Liver (tissue), 9 donors: Measurements from ENCODE around the gene POLR3A. TPM values are rescaled to one million over a fixed set of nuclear protein-coding genes. Genes with fewer than 3 reads are reported as not detected.

ENCODE experiments used
- DNase-seq: peaks from one replicate; pipeline ENCODE4 v3.0.0-alpha.2; 2017; ENCODE audit warnings: low spot score
- H3K27ac ChIP-seq, 2 donors: one replicate each; pipeline ENCODE4 v1.7.0; 2013; ENCODE audit warnings: inconsistent platforms in 2 of 2, low read length in 2 of 2, control low read depth in 1 of 2, low read depth in 1 of 2, mild to moderate bottlenecking in 1 of 2
- H3K27me3 ChIP-seq, 4 donors: one replicate each; pipeline versions ENCODE4 v1.6.1 to v1.7.0; 2013; ENCODE audit warnings: low read length in 3 of 4, inconsistent platforms in 1 of 4, mild to moderate bottlenecking in 1 of 4, moderate library complexity in 1 of 4; ENCODE audit not compliant: control insufficient read depth in 4 of 4, insufficient read depth in 4 of 4
- H3K36me3 ChIP-seq, 4 donors: one replicate each; pipeline versions ENCODE4 v1.6.1 to v1.7.0; 2013; ENCODE audit warnings: low read length in 3 of 4, mild to moderate bottlenecking in 3 of 4, low read depth in 1 of 4, moderate library complexity in 1 of 4; ENCODE audit not compliant: control insufficient read depth in 4 of 4, insufficient read depth in 3 of 4
- H3K4me1 ChIP-seq, 4 donors: one replicate each; pipeline versions ENCODE4 v1.6.1 to v1.7.0; 2013; ENCODE audit warnings: low read length in 3 of 4, mild to moderate bottlenecking in 3 of 4, moderate library complexity in 1 of 4; ENCODE audit not compliant: control insufficient read depth in 4 of 4, insufficient read depth in 4 of 4
- H3K4me3 ChIP-seq, 3 donors: one replicate each; pipeline versions ENCODE4 v1.6.1 to v1.7.0; 2013; ENCODE audit warnings: low read length in 3 of 3, control low read depth in 1 of 3, low read depth in 1 of 3, mild to moderate bottlenecking in 1 of 3
- H3K9ac ChIP-seq, 2 donors: one replicate each; pipeline ENCODE4 v1.7.0; 2013; ENCODE audit warnings: low read length in 2 of 2, mild to moderate bottlenecking in 2 of 2, moderate library complexity in 2 of 2, control low read depth in 1 of 2, low read depth in 1 of 2
- H3K9me3 ChIP-seq, 4 donors: one replicate each; pipeline versions ENCODE4 v1.6.1 to v1.7.0; 2013; ENCODE audit warnings: low read length in 3 of 4; ENCODE audit not compliant: control insufficient read depth in 4 of 4
- EGR1 ChIP-seq, 2 donors: IDR thresholded peaks; 2 replicates each; pipeline ENCODE4 v1.6.1; 2016 to 2018; ENCODE audit warnings: antibody characterized with exemption in 2 of 2, low read depth in 2 of 2
- FOXA1 ChIP-seq: IDR thresholded peaks from 2 replicates; pipeline ENCODE4 v1.6.1; 2016; ENCODE audit warnings: antibody characterized with exemption
- FOXA2 ChIP-seq: IDR thresholded peaks from 2 replicates; pipeline ENCODE4 v1.6.1; 2016; ENCODE audit warnings: antibody characterized with exemption
- GABPA ChIP-seq, 2 donors: IDR thresholded peaks in 1 of 2; conservative IDR thresholded peaks in 1 of 2; 2 replicates each; pipeline ENCODE4 v1.6.1; 2016; ENCODE audit warnings: antibody characterized with exemption in 2 of 2, mild to moderate bottlenecking in 1 of 2, moderate library complexity in 1 of 2
- HNF4A ChIP-seq, 2 donors: conservative IDR thresholded peaks; 2 replicates each; pipeline ENCODE4 v1.6.1; 2016; ENCODE audit warnings: antibody characterized with exemption in 2 of 2, mild to moderate bottlenecking in 2 of 2
- HNF4G ChIP-seq: IDR thresholded peaks from 2 replicates; pipeline ENCODE4 v1.6.1; 2016; ENCODE audit warnings: antibody characterized with exemption
- JUND ChIP-seq, 2 donors: IDR thresholded peaks; 2 replicates each; pipeline ENCODE4 v1.6.1; 2016; ENCODE audit warnings: antibody characterized with exemption in 2 of 2
- NR2F2 ChIP-seq: IDR thresholded peaks from 2 replicates; pipeline ENCODE4 v1.6.1; 2016; ENCODE audit warnings: antibody characterized with exemption
- RAD21 ChIP-seq, 2 donors: IDR thresholded peaks; 2 replicates each; pipeline ENCODE4 v1.6.1; 2016; ENCODE audit warnings: antibody characterized with exemption in 2 of 2, mild to moderate bottlenecking in 2 of 2
- RXRA ChIP-seq, 2 donors: IDR thresholded peaks; 2 replicates each; pipeline ENCODE4 v1.6.1; 2017 to 2018; ENCODE audit warnings: antibody characterized with exemption in 2 of 2, mild to moderate bottlenecking in 1 of 2
- SP1 ChIP-seq: IDR thresholded peaks from 2 replicates; pipeline ENCODE4 v1.6.1; 2018; ENCODE audit warnings: antibody characterized with exemption, mild to moderate bottlenecking
- TAF1 ChIP-seq: conservative IDR thresholded peaks from 2 replicates; pipeline ENCODE4 v1.6.1; 2016; ENCODE audit warnings: antibody characterized with exemption, mild to moderate bottlenecking
- YY1 ChIP-seq: IDR thresholded peaks from 2 replicates; pipeline ENCODE4 v1.6.1; 2016; ENCODE audit warnings: antibody characterized with exemption, mild to moderate bottlenecking
- WGBS: extraction: QIAGEN DNeasy Blood & Tissue Kit; methylation state at CpG from one replicate; pipeline ENCODE4 v1.1.7; 2013; 5-methylcytosine and 5-hydroxymethylcytosine counted together
- polyA plus RNA-seq, 2 donors: library from polyadenylated mRNA; stranded (reverse) in 1 of 2; unstranded in 1 of 2; fragments of 200-250 nt in 1 of 2; fragments of >200 nt in 1 of 2; fragmentation: Nextera tagmentation in 1 of 2; extraction: Ambion mirVana in 1 of 2; gene quantifications; one replicate each; pipeline versions ENCODE4 v1.2.1 to v1.2.3, GENCODE V29; 2013 to 2015
- total RNA-seq, 2 donors: library from RNA; depleted of rRNA; stranded (reverse); fragments of >200 nt; gene quantifications; one replicate each; pipeline ENCODE4 v1.2.3, GENCODE V29; 2014
- TF ChIP-seq, protein P1 (sequence below): IDR thresholded peaks from 2 replicates; pipeline ENCODE4 v1.6.1; 2016; ENCODE audit warnings: antibody characterized with exemption
- TF ChIP-seq, protein P2 (sequence below): IDR thresholded peaks from 2 replicates; pipeline ENCODE4 v1.6.1; 2016; ENCODE audit warnings: antibody characterized with exemption, mild to moderate bottlenecking
- TF ChIP-seq, protein P3 (sequence below): IDR thresholded peaks from 2 replicates; pipeline ENCODE4 v1.6.1; 2016; ENCODE audit warnings: antibody characterized with exemption
- TF ChIP-seq, protein P4 (sequence below): IDR thresholded peaks from 2 replicates; pipeline ENCODE4 v1.6.1; 2016; ENCODE audit warnings: antibody characterized with exemption
- TF ChIP-seq, protein P5 (sequence below): fragments of 150-350 bp; IDR thresholded peaks from 2 replicates; pipeline ENCODE4 v1.5.1; 2017; ENCODE audit warnings: improper control_type of control experiment, low read depth, low read length; ENCODE audit not compliant: missing input control
- donor health status: healthy.
- donor health status: healthy.
- donor health status: healthy.
- donor health status: healthy.
- donor health status: healthy.

Gene POLR3A
- total and polyA plus RNA-seq, 4 donors = 3.2 to 9.6 (median 5.5) TPM

DNA sequence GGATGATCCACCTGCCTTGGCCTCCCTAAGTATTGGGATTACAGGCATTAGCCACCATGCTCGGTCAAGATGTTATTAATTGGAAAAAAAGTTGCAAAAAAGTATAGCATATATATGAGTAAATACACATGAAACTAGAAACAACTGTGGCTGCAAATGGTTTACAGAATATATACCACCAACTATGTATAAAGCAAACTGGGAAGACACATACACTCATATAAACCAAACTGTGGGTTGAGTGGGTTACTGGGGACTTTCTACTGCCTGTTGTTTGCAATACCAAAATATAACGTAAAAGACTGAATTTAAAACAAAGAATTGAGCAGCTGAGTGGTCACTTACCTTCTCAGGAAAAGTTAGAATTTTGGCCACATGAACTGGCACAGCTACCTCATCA lies 8.1 kb downstream of the POLR3A start:
- H3K27me3 ChIP-seq = no peaks in the 10 kb centered on the region
- WGBS = 91% methylated on average over 2 of the region's 2 CpGs
- peaks cover 27 to 93% (median 73%) of the 10 kb centered on the region in 4 donors for H3K36me3 ChIP-seq
- no peaks in the 10 kb centered on the region for H3K4me1 ChIP-seq
- H3K27ac ChIP-seq = no peak overlapping the region
- no peak for DNase-seq
- H3K9me3 ChIP-seq = no peaks in the 10 kb centered on the region
- TF ChIP-seq, protein P1, sequence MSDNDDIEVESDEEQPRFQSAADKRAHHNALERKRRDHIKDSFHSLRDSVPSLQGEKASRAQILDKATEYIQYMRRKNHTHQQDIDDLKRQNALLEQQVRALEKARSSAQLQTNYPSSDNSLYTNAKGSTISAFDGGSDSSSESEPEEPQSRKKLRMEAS = no peak
- TF ChIP-seq RAD21 (IDR thresholded peaks at IDR 0.05) (no peak), HNF4A (conservative IDR thresholded peaks at IDR 0.05) (no peak), SP1 (no peak), EGR1 (IDR thresholded peaks at IDR 0.05; ENCODE audit: low read depth in 2 of 2) (no peak), GABPA (IDR thresholded peaks at IDR 0.05 in 1 of 2, conservative IDR thresholded peaks at IDR 0.05 in 1 of 2) (no peak), FOXA1 (no peak), FOXA2 (no peak), RXRA (IDR thresholded peaks at IDR 0.05) (no peak), TAF1 (no peak), HNF4G (no peak), NR2F2 (no peak), JUND (IDR thresholded peaks at IDR 0.05) (no peak)
- TF ChIP-seq, protein P2, sequence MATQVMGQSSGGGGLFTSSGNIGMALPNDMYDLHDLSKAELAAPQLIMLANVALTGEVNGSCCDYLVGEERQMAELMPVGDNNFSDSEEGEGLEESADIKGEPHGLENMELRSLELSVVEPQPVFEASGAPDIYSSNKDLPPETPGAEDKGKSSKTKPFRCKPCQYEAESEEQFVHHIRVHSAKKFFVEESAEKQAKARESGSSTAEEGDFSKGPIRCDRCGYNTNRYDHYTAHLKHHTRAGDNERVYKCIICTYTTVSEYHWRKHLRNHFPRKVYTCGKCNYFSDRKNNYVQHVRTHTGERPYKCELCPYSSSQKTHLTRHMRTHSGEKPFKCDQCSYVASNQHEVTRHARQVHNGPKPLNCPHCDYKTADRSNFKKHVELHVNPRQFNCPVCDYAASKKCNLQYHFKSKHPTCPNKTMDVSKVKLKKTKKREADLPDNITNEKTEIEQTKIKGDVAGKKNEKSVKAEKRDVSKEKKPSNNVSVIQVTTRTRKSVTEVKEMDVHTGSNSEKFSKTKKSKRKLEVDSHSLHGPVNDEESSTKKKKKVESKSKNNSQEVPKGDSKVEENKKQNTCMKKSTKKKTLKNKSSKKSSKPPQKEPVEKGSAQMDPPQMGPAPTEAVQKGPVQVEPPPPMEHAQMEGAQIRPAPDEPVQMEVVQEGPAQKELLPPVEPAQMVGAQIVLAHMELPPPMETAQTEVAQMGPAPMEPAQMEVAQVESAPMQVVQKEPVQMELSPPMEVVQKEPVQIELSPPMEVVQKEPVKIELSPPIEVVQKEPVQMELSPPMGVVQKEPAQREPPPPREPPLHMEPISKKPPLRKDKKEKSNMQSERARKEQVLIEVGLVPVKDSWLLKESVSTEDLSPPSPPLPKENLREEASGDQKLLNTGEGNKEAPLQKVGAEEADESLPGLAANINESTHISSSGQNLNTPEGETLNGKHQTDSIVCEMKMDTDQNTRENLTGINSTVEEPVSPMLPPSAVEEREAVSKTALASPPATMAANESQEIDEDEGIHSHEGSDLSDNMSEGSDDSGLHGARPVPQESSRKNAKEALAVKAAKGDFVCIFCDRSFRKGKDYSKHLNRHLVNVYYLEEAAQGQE = no peak
- TF ChIP-seq, protein P3, sequence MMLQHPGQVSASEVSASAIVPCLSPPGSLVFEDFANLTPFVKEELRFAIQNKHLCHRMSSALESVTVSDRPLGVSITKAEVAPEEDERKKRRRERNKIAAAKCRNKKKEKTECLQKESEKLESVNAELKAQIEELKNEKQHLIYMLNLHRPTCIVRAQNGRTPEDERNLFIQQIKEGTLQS = no peak
- TF ChIP-seq, protein P4, sequence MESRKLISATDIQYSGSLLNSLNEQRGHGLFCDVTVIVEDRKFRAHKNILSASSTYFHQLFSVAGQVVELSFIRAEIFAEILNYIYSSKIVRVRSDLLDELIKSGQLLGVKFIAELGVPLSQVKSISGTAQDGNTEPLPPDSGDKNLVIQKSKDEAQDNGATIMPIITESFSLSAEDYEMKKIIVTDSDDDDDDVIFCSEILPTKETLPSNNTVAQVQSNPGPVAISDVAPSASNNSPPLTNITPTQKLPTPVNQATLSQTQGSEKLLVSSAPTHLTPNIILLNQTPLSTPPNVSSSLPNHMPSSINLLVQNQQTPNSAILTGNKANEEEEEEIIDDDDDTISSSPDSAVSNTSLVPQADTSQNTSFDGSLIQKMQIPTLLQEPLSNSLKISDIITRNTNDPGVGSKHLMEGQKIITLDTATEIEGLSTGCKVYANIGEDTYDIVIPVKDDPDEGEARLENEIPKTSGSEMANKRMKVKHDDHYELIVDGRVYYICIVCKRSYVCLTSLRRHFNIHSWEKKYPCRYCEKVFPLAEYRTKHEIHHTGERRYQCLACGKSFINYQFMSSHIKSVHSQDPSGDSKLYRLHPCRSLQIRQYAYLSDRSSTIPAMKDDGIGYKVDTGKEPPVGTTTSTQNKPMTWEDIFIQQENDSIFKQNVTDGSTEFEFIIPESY = no peak
- H3K4me3 ChIP-seq = no peak overlapping the region
- H3K9ac ChIP-seq = no peak overlapping the region

DNA sequence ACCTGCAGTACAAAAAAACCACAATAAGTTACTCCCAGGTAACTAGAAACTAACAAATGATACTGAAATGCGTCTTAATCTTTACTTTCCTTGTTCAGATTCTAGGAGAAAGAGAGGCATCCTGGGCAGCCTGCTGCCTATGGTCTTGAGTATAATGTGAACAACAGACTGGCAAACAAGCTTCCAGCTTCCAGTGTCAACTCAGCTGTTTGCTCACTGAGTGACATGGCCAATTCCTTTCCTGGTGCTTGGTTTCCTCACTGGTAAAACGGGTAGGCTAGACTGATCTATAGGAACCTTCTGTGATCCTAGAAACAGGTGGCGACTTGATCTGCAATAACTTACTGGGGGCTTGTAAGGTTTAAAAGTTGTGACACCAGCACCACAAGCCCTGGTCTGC lies 10.1 kb downstream of the POLR3A start:
- DNase-seq = no peak
- no peaks in the 10 kb centered on the region for H3K27me3 ChIP-seq
- no peak overlapping the region for H3K27ac ChIP-seq
- WGBS = 91% methylated on average over 3 of the region's 3 CpGs
- H3K4me1 ChIP-seq = no peaks in the 10 kb centered on the region
- H3K4me3 ChIP-seq = no peak overlapping the region
- H3K9ac ChIP-seq = no peak overlapping the region
- no peaks in the 10 kb centered on the region for H3K9me3 ChIP-seq
- TF ChIP-seq RAD21 (IDR thresholded peaks at IDR 0.05) (no peak), YY1 (no peak), HNF4G (no peak), GABPA (IDR thresholded peaks at IDR 0.05 in 1 of 2, conservative IDR thresholded peaks at IDR 0.05 in 1 of 2) (no peak), FOXA2 (no peak), HNF4A (conservative IDR thresholded peaks at IDR 0.05) (no peak), NR2F2 (no peak), EGR1 (IDR thresholded peaks at IDR 0.05; ENCODE audit: low read depth in 2 of 2) (no peak), TAF1 (no peak), FOXA1 (no peak)
- TF ChIP-seq, protein P1 = no peak
- TF ChIP-seq, protein P5, sequence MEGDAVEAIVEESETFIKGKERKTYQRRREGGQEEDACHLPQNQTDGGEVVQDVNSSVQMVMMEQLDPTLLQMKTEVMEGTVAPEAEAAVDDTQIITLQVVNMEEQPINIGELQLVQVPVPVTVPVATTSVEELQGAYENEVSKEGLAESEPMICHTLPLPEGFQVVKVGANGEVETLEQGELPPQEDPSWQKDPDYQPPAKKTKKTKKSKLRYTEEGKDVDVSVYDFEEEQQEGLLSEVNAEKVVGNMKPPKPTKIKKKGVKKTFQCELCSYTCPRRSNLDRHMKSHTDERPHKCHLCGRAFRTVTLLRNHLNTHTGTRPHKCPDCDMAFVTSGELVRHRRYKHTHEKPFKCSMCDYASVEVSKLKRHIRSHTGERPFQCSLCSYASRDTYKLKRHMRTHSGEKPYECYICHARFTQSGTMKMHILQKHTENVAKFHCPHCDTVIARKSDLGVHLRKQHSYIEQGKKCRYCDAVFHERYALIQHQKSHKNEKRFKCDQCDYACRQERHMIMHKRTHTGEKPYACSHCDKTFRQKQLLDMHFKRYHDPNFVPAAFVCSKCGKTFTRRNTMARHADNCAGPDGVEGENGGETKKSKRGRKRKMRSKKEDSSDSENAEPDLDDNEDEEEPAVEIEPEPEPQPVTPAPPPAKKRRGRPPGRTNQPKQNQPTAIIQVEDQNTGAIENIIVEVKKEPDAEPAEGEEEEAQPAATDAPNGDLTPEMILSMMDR = no peak
- TF ChIP-seq, protein P4 = no peak
- TF ChIP-seq, protein P2 = no peak
- peaks cover 23 to 89% (median 66%) of the 10 kb centered on the region in 4 donors for H3K36me3 ChIP-seq
